GM18951 (cell line): ENCODE results near the gene MYBPC3.

Experiments used
- POLR2A ChIP-seq: IDR thresholded peaks from 4 replicates; pipeline ENCODE4 v1.6.1; 2011; ENCODE audit warnings: mild to moderate bottlenecking; ENCODE audit not compliant: insufficient read length, insufficient read depth; ENCODE audit errors: extremely low read depth
- in situ Hi-C: fragments of 300-500 bp; cut with MboI; formaldehyde crosslinking; loops from one replicate; pipeline ENCODE4 v1.12.0; 2022; ENCODE audit warnings: low sequenced_read_pairs, mixed read lengths, inconsistent platforms; ENCODE audit not compliant: unreplicated experiment

The MYBPC3 gene

GRCh38 chr11:47352556-47352955, at the start of gene MYBPC3:
MYBPC3 (minus strand) TSS chr11:47352702; CDS start chr11:47352647, 55 bp downstream.
- no peak for TF ChIP-seq POLR2A
- in situ Hi-C loops, result no loop called here

- in situ Hi-C loops, result no loop called here
- peak; percentile 40 for TF ChIP-seq POLR2A
These were observed 48.3 kb upstream of the MYBPC3 start for GRCh38 chr11:47400768-47401279.

GRCh38 chr11:47399860-47400767, 47.6 kb upstream of the MYBPC3 start:
- peak; percentile 61 for TF ChIP-seq POLR2A
- in situ Hi-C loops, result no loop called here

GRCh38 chr11:47398551-47398950, 46.0 kb upstream of the MYBPC3 start:
- no peak for TF ChIP-seq POLR2A
- in situ Hi-C loops, result no loop called here

GRCh38 chr11:47398011-47398410, 45.5 kb upstream of the MYBPC3 start:
- no peak for TF ChIP-seq POLR2A
- in situ Hi-C loops, result no loop called here

- in situ Hi-C loops, result no loop called here
- TF ChIP-seq POLR2A, result no peak
These were observed 43.5 kb upstream of the MYBPC3 start for GRCh38 chr11:47396049-47396320.

- in situ Hi-C loops, result no loop called here
- TF ChIP-seq POLR2A, result no peak
These were observed 42.9 kb upstream of the MYBPC3 start for GRCh38 chr11:47395223-47396048.

- peak; percentile 73 for TF ChIP-seq POLR2A
- in situ Hi-C loops, result no loop called here
These were observed 42.1 kb upstream of the MYBPC3 start for GRCh38 chr11:47394322-47395222.

- in situ Hi-C loops, result no loop called here
- no peak for TF ChIP-seq POLR2A
These were observed 41.5 kb upstream of the MYBPC3 start for GRCh38 chr11:47394050-47394321.

GRCh38 chr11:47393163-47394049, 40.9 kb upstream of the MYBPC3 start:
- TF ChIP-seq POLR2A, result no peak
- in situ Hi-C loops, result no loop called here

GRCh38 chr11:47392546-47393162, 40.2 kb upstream of the MYBPC3 start:
- in situ Hi-C loops, result no loop called here
- TF ChIP-seq POLR2A, result no peak
